ENCODE data around the gene TTC16. TPM values are rescaled to one million over a fixed set of nuclear protein-coding genes. Genes with fewer than 3 reads are reported as not detected.

TTC16 gene
- total RNA-seq, 1 experiment from 2014 or later = 0.26 TPM

DNA sequence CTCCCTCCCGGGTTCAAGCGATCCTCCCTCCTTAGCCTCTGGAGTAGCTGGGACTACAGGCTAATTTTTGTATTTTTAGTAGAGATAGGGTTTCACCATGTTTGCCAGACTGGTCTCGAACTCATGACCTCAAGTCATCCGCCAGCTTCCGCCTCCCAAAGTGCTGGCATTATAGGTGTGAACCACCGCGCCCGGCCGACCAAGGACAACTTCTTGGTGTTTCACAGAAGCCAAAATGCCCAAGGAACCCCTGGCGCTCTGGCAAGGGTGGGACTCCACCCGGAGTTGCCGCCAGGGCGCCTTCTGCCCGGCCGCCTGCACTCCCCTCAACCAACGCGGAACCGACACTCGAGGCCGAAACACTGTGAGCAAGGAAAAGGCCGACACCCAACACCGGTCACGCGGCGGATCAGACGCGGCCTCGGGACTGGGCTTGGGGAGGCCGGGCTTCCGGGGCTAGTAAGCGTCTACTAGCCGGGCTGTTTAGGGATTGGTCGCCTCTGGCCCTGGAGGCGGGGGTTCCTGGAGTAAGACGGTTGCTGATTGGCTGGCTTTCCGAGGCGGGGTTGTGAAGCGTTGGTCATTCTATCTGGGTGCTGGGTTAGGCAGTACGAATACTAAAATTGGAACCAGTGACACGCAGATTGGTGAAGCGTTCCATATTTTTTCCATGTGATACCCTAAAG is 16.8 kb upstream of the TTC16 start:
- peak overlapping the region; percentile 82 for H2AFZ ChIP-seq

DNA sequence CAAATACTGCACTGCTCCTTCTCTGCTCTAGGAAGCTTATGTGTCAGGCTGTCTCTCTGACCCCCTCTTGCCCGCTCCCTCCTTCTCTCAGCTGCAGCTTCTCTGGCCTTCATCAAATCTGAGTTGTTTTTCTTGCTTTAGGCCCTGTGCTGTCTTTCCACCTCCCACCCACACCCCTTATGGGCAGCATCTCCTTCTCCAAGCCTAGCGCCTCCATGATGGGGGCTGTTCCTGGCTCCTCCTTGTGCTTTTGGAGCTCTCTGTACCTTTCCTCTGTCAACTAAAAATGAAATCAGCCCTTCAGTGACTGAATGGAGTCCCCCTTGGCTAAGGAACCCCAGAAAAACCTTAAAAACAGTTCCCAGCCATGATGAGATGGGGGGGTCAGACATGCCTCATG is 15.7 kb upstream of the TTC16 start:
- Histone ChIP-seq H3F3A (ENCODE audit: insufficient read depth, low read depth) (no peaks in the 10 kb centered on the region; the same call in 1 of the 2 replicates), H3K27ac (no peak overlapping the region), H3K9me2 (ENCODE audit: insufficient read depth) (no peaks in the 10 kb centered on the region), H3K9me3 (ENCODE audit: insufficient read depth, low read depth) (no peaks in the 10 kb centered on the region), H4K20me1 (ENCODE audit: insufficient read depth) (no peaks in the 10 kb centered on the region), H2AFZ (no peak overlapping the region), H3K4me2 (no peak overlapping the region), H3K4me3 (no peak overlapping the region), H3K79me2 (ENCODE audit: low read depth) (no peaks in the 10 kb centered on the region), H3K36me3 (ENCODE audit: low read depth) (no peaks in the 10 kb centered on the region), H3K4me1 (replicated peaks; ENCODE audit: insufficient read depth) (peaks cover 4% of the 10 kb centered on the region), H3K27me3 (ENCODE audit: insufficient read depth, low read depth) (no peaks in the 10 kb centered on the region)
- POLR2A ChIA-PET (ENCODE audit: unreplicated experiment) = no interaction called here
- no TSS peak for BruUV-seq (replicated peaks)
- TF ChIP-seq, protein P1, sequence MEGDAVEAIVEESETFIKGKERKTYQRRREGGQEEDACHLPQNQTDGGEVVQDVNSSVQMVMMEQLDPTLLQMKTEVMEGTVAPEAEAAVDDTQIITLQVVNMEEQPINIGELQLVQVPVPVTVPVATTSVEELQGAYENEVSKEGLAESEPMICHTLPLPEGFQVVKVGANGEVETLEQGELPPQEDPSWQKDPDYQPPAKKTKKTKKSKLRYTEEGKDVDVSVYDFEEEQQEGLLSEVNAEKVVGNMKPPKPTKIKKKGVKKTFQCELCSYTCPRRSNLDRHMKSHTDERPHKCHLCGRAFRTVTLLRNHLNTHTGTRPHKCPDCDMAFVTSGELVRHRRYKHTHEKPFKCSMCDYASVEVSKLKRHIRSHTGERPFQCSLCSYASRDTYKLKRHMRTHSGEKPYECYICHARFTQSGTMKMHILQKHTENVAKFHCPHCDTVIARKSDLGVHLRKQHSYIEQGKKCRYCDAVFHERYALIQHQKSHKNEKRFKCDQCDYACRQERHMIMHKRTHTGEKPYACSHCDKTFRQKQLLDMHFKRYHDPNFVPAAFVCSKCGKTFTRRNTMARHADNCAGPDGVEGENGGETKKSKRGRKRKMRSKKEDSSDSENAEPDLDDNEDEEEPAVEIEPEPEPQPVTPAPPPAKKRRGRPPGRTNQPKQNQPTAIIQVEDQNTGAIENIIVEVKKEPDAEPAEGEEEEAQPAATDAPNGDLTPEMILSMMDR (conservative IDR thresholded peaks at IDR 0.05) = no peak
- no peak for TF ChIP-seq EZH2 (IDR thresholded peaks at IDR 0.05; ENCODE audit: low read depth)
- no peak for DNase-seq
- intact Hi-C loops (cut with micrococcal nuclease; ENCODE audit: unreplicated experiment) = no loop called here
- CTCF ChIA-PET = no interaction called here

More for the DNA sequence above, 16.8 kb upstream of the TTC16 start:
- Histone ChIP-seq H3K4me2 (peak overlapping the region; percentile 71), H3F3A (ENCODE audit: insufficient read depth, low read depth) (no peaks in the 10 kb centered on the region; the same call in 1 of the 2 replicates), H3K36me3 (ENCODE audit: low read depth) (no peaks in the 10 kb centered on the region), H3K79me2 (ENCODE audit: low read depth) (no peaks in the 10 kb centered on the region), H3K9me2 (ENCODE audit: insufficient read depth) (no peaks in the 10 kb centered on the region), H3K4me1 (replicated peaks; ENCODE audit: insufficient read depth) (peaks cover 4% of the 10 kb centered on the region), H3K4me3 (peak overlapping the region; percentile 40; the same call in 1 of the 2 replicates), H3K9me3 (ENCODE audit: insufficient read depth, low read depth) (no peaks in the 10 kb centered on the region), H4K20me1 (ENCODE audit: insufficient read depth) (no peaks in the 10 kb centered on the region), H3K27ac (no peak overlapping the region), H3K27me3 (ENCODE audit: insufficient read depth, low read depth) (no peaks in the 10 kb centered on the region)
- ChIA-PET POLR2A (ENCODE audit: unreplicated experiment) (no interaction called here), CTCF (no interaction called here)
- intact Hi-C loops (cut with micrococcal nuclease; ENCODE audit: unreplicated experiment) = no loop called here
- DNase-seq = peak; percentile 88 to 97
- TF ChIP-seq, protein P1 (conservative IDR thresholded peaks at IDR 0.05) = no peak
- TF ChIP-seq EZH2 (IDR thresholded peaks at IDR 0.05; ENCODE audit: low read depth) = no peak
- TSS peak; percentile 89 for BruUV-seq (replicated peaks)

DNA sequence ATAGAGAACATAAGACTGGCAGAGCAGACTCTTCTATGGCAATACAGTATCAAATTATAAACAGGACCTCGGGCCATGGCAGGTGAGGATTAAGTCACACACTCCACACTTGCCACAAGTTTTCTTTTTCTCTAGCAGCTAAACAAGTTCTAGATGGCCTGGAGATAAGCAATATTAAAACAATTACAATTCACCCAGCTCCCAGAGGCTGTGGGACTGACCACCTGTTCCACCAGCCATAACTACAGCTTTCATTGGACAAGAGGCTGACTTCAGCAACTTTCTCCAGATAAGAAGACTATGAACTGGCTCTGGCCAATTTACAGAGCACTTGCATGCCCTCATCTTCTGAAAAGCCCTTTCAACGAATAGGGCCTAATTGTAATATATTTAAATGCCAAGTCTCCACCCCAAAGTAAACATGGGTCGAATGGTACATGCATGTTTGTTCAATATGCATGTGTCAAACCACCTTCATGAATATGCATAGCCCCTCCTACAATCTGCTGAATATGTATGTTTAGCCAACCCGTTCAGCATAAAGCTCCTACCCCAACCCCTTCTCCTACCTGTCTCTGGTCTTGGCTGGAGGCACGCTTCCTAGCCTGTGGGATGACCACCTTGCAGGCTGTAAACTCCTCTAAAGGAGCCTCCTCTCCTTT is 15.2 kb upstream of the TTC16 start:
- TF ChIP-seq, protein P1 (conservative IDR thresholded peaks at IDR 0.05) = no peak
- TF ChIP-seq EZH2 (IDR thresholded peaks at IDR 0.05; ENCODE audit: low read depth) = no peak
- no TSS peak for BruUV-seq (replicated peaks)
- CTCF ChIA-PET = no interaction called here

More for the DNA sequence above, 15.2 kb upstream of the TTC16 start:
- POLR2A ChIA-PET (ENCODE audit: unreplicated experiment) = no interaction called here
- H3K4me3 ChIP-seq = no peak overlapping the region
- H3K27me3 ChIP-seq (ENCODE audit: insufficient read depth, low read depth) = no peaks in the 10 kb centered on the region
- H3F3A ChIP-seq (ENCODE audit: insufficient read depth, low read depth) = no peaks in the 10 kb centered on the region; the same call in 1 of the 2 replicates
- H3K36me3 ChIP-seq (ENCODE audit: low read depth) = no peaks in the 10 kb centered on the region
- no peak overlapping the region for H3K4me2 ChIP-seq
- intact Hi-C loops (cut with micrococcal nuclease; ENCODE audit: unreplicated experiment) = no loop called here
- H3K27ac ChIP-seq = no peak overlapping the region
- no peak overlapping the region for H2AFZ ChIP-seq
- no peaks in the 10 kb centered on the region for H3K9me2 ChIP-seq (ENCODE audit: insufficient read depth)
- H3K9me3 ChIP-seq (ENCODE audit: insufficient read depth, low read depth) = no peaks in the 10 kb centered on the region
- H3K79me2 ChIP-seq (ENCODE audit: low read depth) = no peaks in the 10 kb centered on the region
- peaks cover 4% of the 10 kb centered on the region for H3K4me1 ChIP-seq (replicated peaks; ENCODE audit: insufficient read depth)
- peak in 1 of 2 experiments; percentile 37 for DNase-seq
- no peaks in the 10 kb centered on the region for H4K20me1 ChIP-seq (ENCODE audit: insufficient read depth)
